ENCODE data around the gene BDH2.

Gene BDH2

DNA sequence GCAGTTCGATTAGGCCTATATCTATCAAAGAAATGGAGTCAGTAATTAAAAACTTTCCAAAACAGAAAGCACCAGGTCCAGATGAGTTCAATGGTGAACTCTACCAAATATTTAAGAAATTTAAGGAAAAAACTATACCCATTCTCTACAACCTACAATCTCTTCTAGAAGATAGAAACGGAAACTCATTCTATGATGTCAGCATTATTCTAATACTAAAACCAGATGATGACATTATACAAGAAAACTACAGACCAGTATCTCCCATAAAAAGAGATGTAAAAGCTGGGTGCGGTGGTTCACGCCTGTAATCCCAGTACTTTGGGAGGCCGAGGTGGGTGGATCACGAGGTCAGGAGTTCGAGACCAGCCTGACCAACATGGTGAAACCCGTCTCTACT lies 29.5 kb upstream of the BDH2 start:
- Histone ChIP-seq H2AFZ (ENCODE audit: low read depth) (no peak overlapping the region), H3K9ac (no peak overlapping the region), H3K27ac (no peak overlapping the region), H3K36me3 (ENCODE audit: insufficient read depth) (no peaks in the 10 kb centered on the region), H3K79me2 (ENCODE audit: insufficient read depth, low read depth) (no peaks in the 10 kb centered on the region), H4K20me1 (ENCODE audit: insufficient read depth) (no peaks in the 10 kb centered on the region), H3K4me1 (ENCODE audit: low read depth, poor library complexity, severe bottlenecking) (no peaks in the 10 kb centered on the region), H3K4me3 (IDR thresholded peaks at IDR 0.05; ENCODE audit: insufficient read depth, low read depth, low read length) (no peak overlapping the region), H3K27me3 (ENCODE audit: insufficient read depth, low read depth) (no peaks in the 10 kb centered on the region), H3K4me2 (no peak overlapping the region)
- TF ChIP-seq CTCF (conservative IDR thresholded peaks at IDR 0.05; ENCODE audit: low read depth, low read length) = no peak

GRCh38 chr4:103126126-103126525 lies 26.5 kb upstream of the BDH2 start:
- H2AFZ ChIP-seq (ENCODE audit: low read depth) = no peak overlapping the region
- H3K27me3 ChIP-seq (ENCODE audit: insufficient read depth, low read depth) = no peaks in the 10 kb centered on the region
- H3K4me3 ChIP-seq (IDR thresholded peaks at IDR 0.05; ENCODE audit: insufficient read depth, low read depth, low read length) = no peak overlapping the region
- TF ChIP-seq CTCF (conservative IDR thresholded peaks at IDR 0.05; ENCODE audit: low read depth, low read length) = no peak
- no peak overlapping the region for H3K9ac ChIP-seq
- H3K79me2 ChIP-seq (ENCODE audit: insufficient read depth, low read depth) = no peaks in the 10 kb centered on the region
- no peaks in the 10 kb centered on the region for H3K4me1 ChIP-seq (ENCODE audit: low read depth, poor library complexity, severe bottlenecking)
- no peaks in the 10 kb centered on the region for H3K36me3 ChIP-seq (ENCODE audit: insufficient read depth)
- no peaks in the 10 kb centered on the region for H4K20me1 ChIP-seq (ENCODE audit: insufficient read depth)
- no peak overlapping the region for H3K27ac ChIP-seq
- no peak overlapping the region for H3K4me2 ChIP-seq

DNA sequence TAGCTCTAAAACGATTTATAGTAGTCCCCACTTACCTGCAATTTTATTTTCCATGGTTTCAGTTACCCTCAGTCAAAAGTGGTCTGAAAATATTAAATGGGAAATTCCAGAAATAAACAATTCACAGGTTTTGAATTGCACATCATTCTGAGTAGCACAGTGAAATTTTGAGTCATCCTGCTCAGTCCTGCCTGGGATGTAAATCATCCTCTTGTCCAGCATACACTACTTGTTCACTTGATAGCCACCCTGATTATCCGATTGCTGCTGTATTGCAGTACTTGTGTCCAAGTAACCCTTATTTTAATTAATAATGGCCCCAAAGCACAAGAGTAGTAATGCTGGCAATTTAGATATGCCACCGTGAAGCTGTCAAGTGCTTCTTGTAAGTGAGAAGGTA lies 23.5 kb upstream of the BDH2 start:
- H3K4me3 ChIP-seq (IDR thresholded peaks at IDR 0.05; ENCODE audit: insufficient read depth, low read depth, low read length) = no peak overlapping the region

GRCh38 chr4:103118166-103118565 lies 18.5 kb upstream of the BDH2 start:
- no peak overlapping the region for H2AFZ ChIP-seq (ENCODE audit: low read depth)
- TF ChIP-seq CTCF (conservative IDR thresholded peaks at IDR 0.05; ENCODE audit: low read depth, low read length) = no peak
- H3K9ac ChIP-seq = no peak overlapping the region
- H3K79me2 ChIP-seq (ENCODE audit: insufficient read depth, low read depth) = no peaks in the 10 kb centered on the region
- H3K4me3 ChIP-seq (IDR thresholded peaks at IDR 0.05; ENCODE audit: insufficient read depth, low read depth, low read length) = no peak overlapping the region
- no peaks in the 10 kb centered on the region for H3K27me3 ChIP-seq (ENCODE audit: insufficient read depth, low read depth)
- H3K4me2 ChIP-seq = no peak overlapping the region
- H3K36me3 ChIP-seq (ENCODE audit: insufficient read depth) = no peaks in the 10 kb centered on the region
- no peak overlapping the region for H3K27ac ChIP-seq
- H4K20me1 ChIP-seq (ENCODE audit: insufficient read depth) = no peaks in the 10 kb centered on the region
- no peaks in the 10 kb centered on the region for H3K4me1 ChIP-seq (ENCODE audit: low read depth, poor library complexity, severe bottlenecking)

More for the DNA sequence above, 23.5 kb upstream of the BDH2 start:
- no peaks in the 10 kb centered on the region for H3K36me3 ChIP-seq (ENCODE audit: insufficient read depth)
- no peak overlapping the region for H3K9ac ChIP-seq
- no peaks in the 10 kb centered on the region for H3K27me3 ChIP-seq (ENCODE audit: insufficient read depth, low read depth)
- H3K27ac ChIP-seq = no peak overlapping the region
- no peaks in the 10 kb centered on the region for H3K79me2 ChIP-seq (ENCODE audit: insufficient read depth, low read depth)
- H3K4me2 ChIP-seq = no peak overlapping the region
- no peak overlapping the region for H2AFZ ChIP-seq (ENCODE audit: low read depth)
- H3K4me1 ChIP-seq (ENCODE audit: low read depth, poor library complexity, severe bottlenecking) = no peaks in the 10 kb centered on the region
- no peaks in the 10 kb centered on the region for H4K20me1 ChIP-seq (ENCODE audit: insufficient read depth)
- no peak for TF ChIP-seq CTCF (conservative IDR thresholded peaks at IDR 0.05; ENCODE audit: low read depth, low read length)
